Activated CD4-positive, alpha-beta T cell treated with anti-CD3 and anti-CD28 coated beads for 24 hours (primary cell): ENCODE data around the gene TRAM2.

Experiments
- DNase-seq, 2 donors: peaks; one replicate each; pipeline ENCODE4 v3.0.0-alpha.2; 2020; ENCODE audit warnings: low read depth in 2 of 2

Gene TRAM2

DNA sequence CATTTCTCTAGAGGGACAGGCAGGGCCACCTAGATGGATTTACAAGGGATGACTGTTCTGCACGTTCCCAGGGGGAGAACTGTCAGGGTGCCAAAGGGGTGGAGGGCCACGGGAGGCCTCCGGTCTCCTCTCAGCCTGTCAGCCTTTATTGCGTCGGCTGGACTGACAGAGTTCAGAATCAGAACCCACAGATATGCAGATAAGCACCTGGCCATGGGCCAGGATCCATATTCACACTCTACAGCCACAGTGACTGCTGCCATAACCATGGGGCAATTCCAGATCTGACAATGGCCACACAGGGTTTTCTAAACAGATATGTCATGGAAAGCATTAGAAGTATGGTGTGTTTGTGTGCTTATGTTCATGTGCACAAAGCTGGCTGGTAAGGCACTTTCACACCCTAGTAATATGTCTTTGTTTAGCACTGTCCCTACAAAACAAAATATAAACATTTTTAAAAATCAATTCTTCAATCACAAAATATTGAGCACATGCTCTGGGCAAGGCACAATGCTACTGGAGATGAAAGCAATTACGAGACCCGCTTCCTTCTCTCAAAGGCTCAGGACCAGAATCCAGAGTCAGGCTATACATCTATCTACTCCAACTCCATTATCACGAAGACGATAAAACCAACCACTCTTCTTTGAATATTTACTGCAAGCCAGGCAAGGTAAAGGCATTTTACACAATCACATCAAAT is 29.1 kb downstream of the TRAM2 start:
- DNase-seq, result no peak

DNA sequence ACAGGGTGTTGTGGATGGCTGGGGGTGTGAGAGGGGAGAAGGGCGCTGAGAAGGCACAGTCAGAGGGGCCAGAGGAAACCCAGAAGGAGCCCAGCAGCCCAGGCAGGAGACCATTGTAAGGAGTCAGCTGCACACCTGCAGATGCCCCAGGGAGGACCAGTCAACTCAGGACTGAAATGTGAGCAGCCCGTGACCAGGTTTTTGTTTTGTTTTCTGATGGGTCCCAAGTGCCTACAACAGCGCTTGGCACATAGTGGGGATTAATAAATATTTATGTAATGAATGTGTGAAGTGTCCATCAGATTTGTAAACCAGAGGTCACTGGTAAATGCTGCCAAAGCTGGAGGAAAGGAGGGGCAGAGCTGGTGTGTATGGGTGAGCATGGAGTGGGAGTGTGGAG is 30.2 kb downstream of the TRAM2 start:
- no peak for DNase-seq

GRCh38 chr6:52546192-52546591 is 30.7 kb downstream of the TRAM2 start:
- DNase-seq, result no peak

DNA sequence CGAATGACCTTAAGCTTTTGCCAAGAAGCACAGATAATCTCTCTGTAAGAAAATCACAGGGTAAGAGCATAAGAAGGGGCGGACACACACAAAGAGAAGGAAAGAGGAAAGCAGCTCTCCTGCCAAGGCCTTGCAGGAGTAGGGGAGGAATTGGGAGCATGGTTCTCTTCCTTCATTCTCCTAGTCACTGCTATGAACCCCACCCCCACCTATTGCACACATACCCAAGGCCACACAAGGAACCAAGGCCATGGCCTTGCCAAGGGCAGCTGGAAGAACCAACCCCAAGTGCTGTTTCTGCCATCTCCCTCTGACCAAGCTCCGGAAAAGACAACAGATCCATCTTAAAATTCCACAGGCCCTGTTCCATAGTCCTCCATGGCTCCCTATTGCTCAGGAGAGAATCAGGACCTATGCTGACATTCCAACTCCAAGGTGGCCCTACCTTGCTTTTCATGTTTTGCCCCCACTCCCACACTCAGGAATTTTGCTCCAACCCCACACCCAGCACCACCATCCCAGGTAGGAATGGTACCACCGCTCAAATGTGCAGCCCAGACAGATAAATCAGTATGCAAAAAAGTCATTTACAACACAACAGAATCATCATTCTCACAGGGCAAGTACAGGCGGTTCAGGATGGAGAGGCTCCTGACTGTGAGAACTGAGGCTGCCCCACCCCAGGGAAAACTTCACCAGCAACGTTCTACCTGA is 31.3 kb downstream of the TRAM2 start:
- no peak for DNase-seq

- DNase-seq, result no peak
These were observed 32.1 kb downstream of the TRAM2 start for GRCh38 chr6:52544602-52545405.

GRCh38 chr6:52543729-52544601 is 32.9 kb downstream of the TRAM2 start:
- no peak for DNase-seq

DNA sequence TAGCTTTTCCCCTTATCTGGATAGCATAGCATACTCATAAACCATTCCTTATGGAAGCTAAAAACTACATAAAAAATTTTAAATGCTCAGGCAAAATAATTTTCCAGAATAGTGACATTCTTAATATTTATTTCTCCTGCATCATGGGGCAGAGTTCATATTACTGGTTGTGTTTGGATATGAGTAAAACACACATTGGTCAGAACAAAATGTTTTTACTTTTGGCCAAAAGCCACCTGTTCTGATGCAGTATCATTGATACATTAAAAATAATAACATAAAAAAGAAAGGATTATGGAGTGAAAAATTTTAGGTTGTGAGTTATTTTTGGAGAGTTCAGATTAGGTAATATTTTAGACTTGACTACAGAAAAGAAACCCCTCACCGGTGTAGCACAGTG is 33.6 kb downstream of the TRAM2 start:
- DNase-seq, result no peak

DNA sequence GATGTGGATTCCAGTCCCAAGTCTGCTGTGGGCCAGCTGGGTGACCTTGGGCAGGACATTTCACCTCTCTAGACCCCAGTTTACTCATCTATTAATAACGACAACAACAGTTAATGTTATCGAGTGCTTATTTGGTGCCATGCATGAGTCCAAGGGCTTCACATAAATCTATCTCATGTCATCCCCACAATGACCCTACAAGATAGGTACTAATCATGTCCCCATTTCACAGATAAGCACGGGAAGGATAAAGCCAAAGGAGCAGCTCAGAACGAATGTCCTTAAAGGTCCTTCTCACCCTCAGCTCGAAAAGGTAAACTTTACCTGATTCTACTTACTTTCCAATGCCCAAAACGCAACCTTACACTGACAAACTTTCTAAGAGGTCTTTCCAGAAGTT is 35.7 kb downstream of the TRAM2 start:
- no peak for DNase-seq

GRCh38 chr6:52540286-52540902 is 36.5 kb downstream of the TRAM2 start:
- no peak for DNase-seq

DNA sequence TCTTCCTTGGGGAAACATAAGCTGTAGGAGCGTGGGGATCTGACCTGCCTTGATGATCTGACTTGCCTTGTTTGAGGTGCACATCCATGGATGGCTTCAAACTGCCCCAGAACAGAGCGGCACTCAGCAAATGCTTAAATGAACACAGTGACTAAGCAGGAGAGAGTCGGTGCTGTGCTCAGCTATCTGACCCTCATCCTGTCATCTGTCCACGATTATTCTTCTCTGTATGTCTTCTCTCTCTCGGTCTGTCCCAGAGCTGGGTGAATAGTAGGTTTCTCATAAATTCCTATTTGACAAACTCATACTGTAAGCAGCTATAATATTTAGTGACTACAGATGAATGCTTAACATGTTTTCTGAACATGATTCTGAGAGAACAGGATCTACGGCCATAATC is 37.3 kb downstream of the TRAM2 start:
- DNase-seq, result no peak

DNA sequence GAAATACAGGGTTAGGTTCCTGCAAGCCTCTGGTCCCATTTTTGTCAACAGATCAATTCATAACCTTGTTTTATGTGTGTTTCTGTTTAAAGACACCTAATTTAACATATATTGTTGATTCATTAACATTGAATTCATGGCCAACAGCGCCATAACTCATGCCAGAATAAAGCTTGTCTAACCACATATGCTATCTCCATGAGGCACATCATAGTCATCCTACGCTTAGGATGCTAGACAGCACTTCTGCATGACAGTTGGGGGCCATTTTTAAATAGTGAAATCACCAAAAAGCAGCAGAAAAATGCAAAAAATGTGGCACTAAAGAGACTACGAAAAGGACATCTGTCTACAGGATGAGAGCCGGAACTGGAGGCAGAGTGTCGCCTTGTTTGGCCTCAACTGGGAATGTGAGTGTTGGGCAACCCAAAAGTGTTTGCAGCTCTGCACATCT is 37.9 kb downstream of the TRAM2 start:
- DNase-seq, result no peak

- no peak for DNase-seq
These were observed 38.5 kb downstream of the TRAM2 start for GRCh38 chr6:52538252-52538900.

- no peak for DNase-seq
These were observed 39.7 kb downstream of the TRAM2 start for GRCh38 chr6:52537001-52537753.

DNA sequence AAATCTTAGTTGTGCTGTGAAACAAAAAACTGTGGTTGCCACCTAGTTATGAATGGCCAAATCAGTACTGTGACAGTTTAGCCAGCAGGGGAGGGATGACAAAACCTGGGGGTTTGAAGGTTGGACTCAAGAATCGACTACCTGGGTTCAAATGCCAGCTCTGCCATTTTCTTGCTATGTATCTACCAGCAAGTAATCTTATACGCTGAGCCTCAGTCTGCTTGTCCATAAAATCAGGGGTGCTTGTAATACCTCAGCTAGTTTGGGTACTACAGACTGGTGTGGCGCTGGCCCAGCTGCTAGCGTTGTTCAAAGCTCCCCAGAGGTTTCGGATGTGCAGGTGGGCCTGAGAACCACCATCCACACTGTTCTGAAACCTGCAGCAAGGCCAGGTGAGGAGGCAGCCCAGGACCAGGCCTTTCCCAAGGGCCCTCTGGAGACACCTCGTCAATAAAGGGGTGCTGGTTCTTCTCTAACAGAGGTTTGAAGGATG is 40.4 kb downstream of the TRAM2 start:
- no peak for DNase-seq

GRCh38 chr6:52535711-52536423 is 41.0 kb downstream of the TRAM2 start:
- DNase-seq, result no peak

GRCh38 chr6:52534966-52535390 is 41.9 kb downstream of the TRAM2 start:
- no peak for DNase-seq

DNA sequence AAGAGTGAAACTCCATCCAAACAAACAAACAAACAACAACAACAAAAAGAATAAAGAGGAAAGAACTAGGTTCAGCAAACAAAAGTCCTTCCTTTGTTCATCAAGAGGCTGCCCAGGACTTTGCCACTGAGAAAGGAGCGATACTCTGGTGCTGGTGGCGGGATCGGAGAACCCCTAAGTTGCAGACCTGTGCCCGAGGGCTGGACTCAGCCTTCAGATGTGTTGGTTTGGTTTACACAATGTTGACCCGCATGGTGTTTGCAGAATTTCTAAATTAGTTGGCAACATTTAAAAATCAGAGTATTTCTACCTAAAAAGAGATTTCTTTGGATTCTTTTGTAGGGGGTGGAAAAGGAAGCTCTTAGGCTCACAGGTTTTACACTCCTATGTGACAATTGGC is 42.5 kb downstream of the TRAM2 start:
- DNase-seq, result no peak

DNA sequence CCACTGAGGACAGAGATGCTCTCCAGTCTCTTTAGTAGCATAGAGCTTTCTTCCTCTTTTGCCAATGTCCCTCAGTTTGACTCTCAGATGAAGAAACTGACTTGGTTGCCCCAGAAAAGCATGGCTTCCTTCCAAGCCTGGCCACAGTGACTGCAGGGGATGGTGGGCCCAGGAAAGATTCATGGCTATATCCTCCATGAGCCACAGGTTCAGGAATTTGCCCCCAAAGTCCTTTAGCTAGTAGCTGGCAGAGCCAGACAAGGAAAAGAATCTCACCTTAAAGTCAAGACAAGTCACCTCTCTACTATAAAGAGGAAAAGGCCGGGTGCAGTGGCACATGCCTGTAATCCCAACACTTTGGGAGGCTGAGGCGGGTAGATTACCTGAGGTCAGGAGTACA is 43.4 kb downstream of the TRAM2 start:
- DNase-seq, result no peak

- DNase-seq, result no peak
These were observed 44.4 kb downstream of the TRAM2 start for GRCh38 chr6:52532457-52532856.
